Upper lobe of right lung (tissue), 1 donor: Measurements from ENCODE around the gene CCDC112. TPM values are rescaled to one million over a fixed set of nuclear protein-coding genes. Genes with fewer than 3 reads are reported as not detected.

Experiments
- ATAC-seq: fragments of 200-7000 bp; cut with Tn5 transposase; one replicate; pipeline ENCODE4 v1.9.1; 2020; ENCODE audit warnings: mild to moderate bottlenecking, moderate library complexity
- DNase-seq: peaks from one replicate; pipeline ENCODE4 v3.0.0-alpha.2; 2020
- H3K27ac ChIP-seq: fragments of 200-600 bp; one replicate; pipeline ENCODE4 v1.8.0; 2022
- H3K27me3 ChIP-seq: fragments of 200-600 bp; one replicate; pipeline ENCODE4 v1.8.0; 2022; ENCODE audit warnings: mild to moderate bottlenecking
- H3K36me3 ChIP-seq: fragments of 200-600 bp; one replicate; pipeline ENCODE4 v1.8.0; 2022
- H3K4me1 ChIP-seq: fragments of 200-600 bp; one replicate; pipeline ENCODE4 v1.8.0; 2022
- H3K4me3 ChIP-seq: fragments of 200-600 bp; one replicate; pipeline ENCODE4 v1.8.0; 2022; ENCODE audit warnings: mild to moderate bottlenecking
- H3K9me3 ChIP-seq: fragments of 200-600 bp; one replicate; pipeline ENCODE4 v1.8.0; 2022
- intact Hi-C: fragments of 100-400 bp; cut with DNase I; formaldehyde crosslinking; loops from one replicate; pipeline ENCODE4 v1.11.0; 2022
- total RNA-seq: library from RNA; stranded (reverse); fragmentation: NEBNext Ultra II Directional; extraction: Animal tissue kit (Norgen Biotek cat#: 25700); gene quantifications from one replicate; pipeline ENCODE4 v1.2.1, GENCODE V29; 2021
- TF ChIP-seq, protein P1 (sequence below): fragments of 200-600 bp; IDR thresholded peaks from one replicate; pipeline ENCODE4 v1.8.0; 2022; ENCODE audit warnings: antibody characterized with exemption
- donor health status: DM: no; HTN: yes; CAD: no; lungs with severe emphysema.

Gene CCDC112
- total RNA-seq, 1 donor from 2014 or later = 6.6 TPM

DNA sequence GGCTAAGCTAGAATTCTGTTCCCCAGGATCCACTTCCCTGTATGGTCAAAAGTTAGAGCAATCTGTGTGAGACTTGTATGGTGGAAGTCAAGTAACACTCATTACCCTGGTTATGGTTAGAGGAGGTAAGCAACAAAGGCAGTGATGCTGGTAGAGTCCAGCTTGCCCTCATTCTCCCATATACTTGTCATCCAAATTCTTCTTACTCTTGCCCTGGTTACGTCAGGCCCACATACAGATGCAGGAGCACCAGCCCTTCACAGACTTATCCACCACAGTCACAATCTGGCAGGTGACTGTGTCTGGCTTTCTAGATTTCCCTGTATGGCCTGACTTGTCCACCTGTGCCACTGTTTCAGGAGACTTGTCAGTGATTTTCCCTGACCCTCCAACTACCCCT lies 69.2 kb downstream of the CCDC112 start:
- no peak for ATAC-seq
- H3K4me1 ChIP-seq = no peaks in the 10 kb centered on the region
- no peak overlapping the region for H3K27ac ChIP-seq
- H3K4me3 ChIP-seq = no peak overlapping the region
- intact Hi-C loops = no loop called here
- TF ChIP-seq, protein P1, sequence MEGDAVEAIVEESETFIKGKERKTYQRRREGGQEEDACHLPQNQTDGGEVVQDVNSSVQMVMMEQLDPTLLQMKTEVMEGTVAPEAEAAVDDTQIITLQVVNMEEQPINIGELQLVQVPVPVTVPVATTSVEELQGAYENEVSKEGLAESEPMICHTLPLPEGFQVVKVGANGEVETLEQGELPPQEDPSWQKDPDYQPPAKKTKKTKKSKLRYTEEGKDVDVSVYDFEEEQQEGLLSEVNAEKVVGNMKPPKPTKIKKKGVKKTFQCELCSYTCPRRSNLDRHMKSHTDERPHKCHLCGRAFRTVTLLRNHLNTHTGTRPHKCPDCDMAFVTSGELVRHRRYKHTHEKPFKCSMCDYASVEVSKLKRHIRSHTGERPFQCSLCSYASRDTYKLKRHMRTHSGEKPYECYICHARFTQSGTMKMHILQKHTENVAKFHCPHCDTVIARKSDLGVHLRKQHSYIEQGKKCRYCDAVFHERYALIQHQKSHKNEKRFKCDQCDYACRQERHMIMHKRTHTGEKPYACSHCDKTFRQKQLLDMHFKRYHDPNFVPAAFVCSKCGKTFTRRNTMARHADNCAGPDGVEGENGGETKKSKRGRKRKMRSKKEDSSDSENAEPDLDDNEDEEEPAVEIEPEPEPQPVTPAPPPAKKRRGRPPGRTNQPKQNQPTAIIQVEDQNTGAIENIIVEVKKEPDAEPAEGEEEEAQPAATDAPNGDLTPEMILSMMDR = no peak
- DNase-seq = no peak
- H3K27me3 ChIP-seq = no peaks in the 10 kb centered on the region
- no peaks in the 10 kb centered on the region for H3K9me3 ChIP-seq
- H3K36me3 ChIP-seq = peaks cover 66% of the 10 kb centered on the region

Other genes with a start within 250 kb of the CCDC112 start
- gene TRIM36, start 126.7 kb downstream of the CCDC112 start, total RNA-seq = 3.7 TPM
- 40.0 TPM for gene PGGT1B, start 33.8 kb downstream of the CCDC112 start, total RNA-seq
- gene FEM1C, start 248.1 kb upstream of the CCDC112 start, total RNA-seq = 26.1 TPM